Heart left ventricle (tissue), 13 donors: ENCODE data around the gene DHCR7.

Experiments used
- CTCF ChIP-seq, 12 donors: fragments of 200-600 bp; sonication (generic) in 4 of 12; IDR thresholded peaks; one replicate each; pipeline versions ENCODE4 v1.5.0 to v1.8.0; 2018 to 2022; ENCODE audit warnings: antibody characterized with exemption in 12 of 12, mild to moderate bottlenecking in 5 of 12
- POLR2A ChIP-seq, 2 donors: fragments of 450-650 bp; IDR thresholded peaks; one replicate each; pipeline ENCODE4 v1.6.1; 2017; ENCODE audit warnings: antibody characterized with exemption in 2 of 2, mild to moderate bottlenecking in 2 of 2, moderate library complexity in 2 of 2
- donor health status: ischemic (EF 13 %, LVEDD 7.1; RV severe dilation, severe dysfunction).
- donor health status: DM: no; HTN: yes; CAD: no.
- donor health status: DM: no; HTN: no; CAD: no.
- donor health status: ischemic (EF 25% LVEDD 6.9; RV normal size, moderate dysfunction).
- donor health status: ischemic (EF 25% LVEDD 5.7; RV mildly dilated, moderate dysfunction).
- donor health status: ischemic (EF 35%, LVEDD 5.7; RV mildly dilated, moderate dysfunction).
- donor health status: nonischemic (EF 11% LVEDD 7.7; RV severe dilation, severe dysfunction).
- donor health status: DM: yes; HTN: yes; CAD: no.
- donor health status: PGD.
- donor health status: ischemic (EF 29% LVEDD 5.4; RV normal size, mild dysfunction).
- donor health status: nonischemic (EF 23%, LVEDD 6.1; RV moderate dilation, normal function).

GRCh38 chr11:71485063-71485399 is 36.8 kb upstream of the DHCR7 start:
- TF ChIP-seq CTCF (IDR thresholded peaks at IDR 0.05) (no peak), POLR2A (IDR thresholded peaks at IDR 0.05) (no peak)
